Stromal cell of bone marrow (primary cell): ENCODE data around the gene GJC2.
"Not testable (repeated sequence)": the region's sequence is repeated elsewhere in the genome, so short reads cannot be mapped to it uniquely, and the experiment has no call there.

Experiments
- DNase-seq: peaks from one replicate; pipeline ENCODE4 v3.0.0-alpha.2; 2012; ENCODE audit warnings: low read depth

The GJC2 gene

GRCh38 chr1:228173528-228174481 lies 24.1 kb downstream of the GJC2 start:
- DNase-seq: not testable (repeated sequence)

- no peak for DNase-seq
Measured at GRCh38 chr1:228174482-228175315, 25.0 kb downstream of the GJC2 start.

- no peak for DNase-seq
Measured at GRCh38 chr1:228175316-228176023, 25.7 kb downstream of the GJC2 start.

GRCh38 chr1:228176024-228176395 lies 26.3 kb downstream of the GJC2 start:
- no peak for DNase-seq

- DNase-seq: no peak
Measured at GRCh38 chr1:228176461-228177182, 26.9 kb downstream of the GJC2 start.

- DNase-seq: no peak
Measured at GRCh38 chr1:228177183-228177475, 27.4 kb downstream of the GJC2 start.

GRCh38 chr1:228177721-228178710 lies 28.3 kb downstream of the GJC2 start:
- no peak for DNase-seq

GRCh38 chr1:228178737-228179684 lies 29.3 kb downstream of the GJC2 start:
- DNase-seq: no peak

GRCh38 chr1:228180271-228180958 lies 30.7 kb downstream of the GJC2 start:
- no peak for DNase-seq

GRCh38 chr1:228180959-228181644 lies 31.4 kb downstream of the GJC2 start:
- DNase-seq: no peak

- DNase-seq: no peak
Measured at GRCh38 chr1:228181645-228182034, 31.9 kb downstream of the GJC2 start.

GRCh38 chr1:228182296-228183030 lies 32.7 kb downstream of the GJC2 start:
- DNase-seq: no peak

GRCh38 chr1:228184152-228184551 lies 34.4 kb downstream of the GJC2 start:
- no peak for DNase-seq

GRCh38 chr1:228185641-228185965 lies 35.9 kb downstream of the GJC2 start:
- DNase-seq: no peak

- not testable (repeated sequence) for DNase-seq
Measured at GRCh38 chr1:228188249-228188648, 38.5 kb downstream of the GJC2 start.

- DNase-seq: no peak
Measured at GRCh38 chr1:228190182-228190581, 40.5 kb downstream of the GJC2 start.

GRCh38 chr1:228190778-228191177 lies 41.0 kb downstream of the GJC2 start:
- no peak for DNase-seq

- no peak for DNase-seq
Measured at GRCh38 chr1:228194436-228194835, 44.7 kb downstream of the GJC2 start.
